HCT116 (cell line): ENCODE data around the gene ZNF180. TPM values are rescaled to one million over a fixed set of nuclear protein-coding genes. Genes with fewer than 3 reads are reported as not detected.

ENCODE experiments used
- ATAC-seq: fragments of 200-7000 bp; cut with Tn5 transposase; 2 replicates; pipeline ENCODE4 v1.9.1; 2020; ENCODE audit warnings: mild to moderate bottlenecking, moderate library complexity
- BruUV-seq: library from RNA; stranded (reverse); fragments of 400-500 nt; replicated peaks from 2 replicates; lab custom pipeline; 2021; lab: Mats Ljungman, UMichigan
- CTCF ChIA-PET: fragments of 300-600 bp; sonication (Branson Sonifier 250); formaldehyde crosslinking; loops from one replicate; lab custom pipeline; 2021; ENCODE audit warnings: antibody characterized with exemption; lab: Charles Lee
- POLR2A ChIA-PET: fragments of 300-600, 350-600 bp; sonication (Branson Sonifier 250); formaldehyde crosslinking; loops from one replicate; lab custom pipeline; 2021; ENCODE audit warnings: antibody characterized with exemption; lab: Charles Lee
- RAD21 ChIA-PET, 2 experiments: fragments of 300-600 bp; sonication (Branson Sonifier 250); formaldehyde crosslinking; loops; one replicate each; lab custom pipeline; 2023; ENCODE audit warnings: low total read pairs in 2 of 2; ENCODE audit not compliant: uncharacterized antibody in 2 of 2, unreplicated experiment in 2 of 2, low non-redundant PET in 1 of 2; lab: Charles Lee
- DNase-seq: peaks from one replicate; pipeline ENCODE4 v3.0.0-alpha.2; 2010; ENCODE audit warnings: low read depth, low spot score
- H2AFZ ChIP-seq: fragments of 200-600 bp; shearing (Covaris generic), sonication (generic); 2 replicates; pipeline ENCODE4 v1.6.1; 2017; ENCODE audit warnings: low read depth, mixed run types, mixed read lengths, antibody characterized with exemption, low read length; ENCODE audit not compliant: poor library complexity, severe bottlenecking
- H3K27ac ChIP-seq: 2 replicates; pipeline ENCODE4 v1.5.1; 2012; ENCODE audit warnings: low read depth, low read length
- H3K27me3 ChIP-seq: fragments of 200-600 bp; sonication (generic); 2 replicates; pipeline ENCODE4 v1.6.1; 2016; ENCODE audit warnings: mixed run types, low read length, mixed read lengths; ENCODE audit not compliant: insufficient read depth
- H3K36me3 ChIP-seq, 2 experiments: fragments of 200-500 bp in 1 of 2; fragments of 200-600 bp in 1 of 2; sonication (Bioruptor generic) in 1 of 2; sonication (generic) in 1 of 2; 2 replicates each; pipeline versions ENCODE4 v1.5.1 to v1.6.1; 2014 to 2016; ENCODE audit warnings: low read length in 2 of 2, inconsistent platforms in 1 of 2, mixed read lengths in 1 of 2, mixed run types in 1 of 2; ENCODE audit not compliant: insufficient read depth in 2 of 2, control insufficient read depth in 1 of 2
- H3K4me1 ChIP-seq, 2 experiments: fragments of 200-600 bp in 1 of 2; sonication (generic) in 1 of 2; 2 replicates each; pipeline versions ENCODE4 v1.5.1 to v1.6.1; 2012 to 2017; ENCODE audit warnings: low read length in 2 of 2, inconsistent platforms in 1 of 2, mild to moderate bottlenecking in 1 of 2, mixed read lengths in 1 of 2, mixed run types in 1 of 2, moderate library complexity in 1 of 2; ENCODE audit not compliant: insufficient read depth in 2 of 2, control insufficient read depth in 1 of 2
- H3K4me2 ChIP-seq: fragments of 200-600 bp; sonication (generic); 2 replicates; pipeline ENCODE4 v1.6.1; 2017; ENCODE audit warnings: mixed run types, low read length, mixed read lengths
- H3K4me3 ChIP-seq, 2 experiments: fragments of 200-600 bp in 1 of 2; sonication (generic) in 1 of 2; replicated peaks in 1 of 2; 2 replicates each; pipeline ENCODE4 v1.5.1; 2011 to 2016; ENCODE audit warnings: low read length in 2 of 2, control low read depth in 1 of 2, low read depth in 1 of 2, mild to moderate bottlenecking in 1 of 2, mixed read lengths in 1 of 2, mixed run types in 1 of 2
- H3K79me2 ChIP-seq: fragments of 200-600 bp; sonication (generic); 2 replicates; pipeline ENCODE4 v1.6.1; 2017; ENCODE audit warnings: mild to moderate bottlenecking, mixed run types, low read length, moderate library complexity, mixed read lengths; ENCODE audit not compliant: insufficient read depth
- H3K9ac ChIP-seq: fragments of 200-600 bp; sonication (generic); 2 replicates; pipeline ENCODE4 v1.6.1; 2016; ENCODE audit warnings: low read length, mixed read lengths
- H3K9me2 ChIP-seq: fragments of 200-600 bp; sonication (generic), shearing (Covaris generic); 2 replicates; pipeline ENCODE4 v1.6.1; 2017; ENCODE audit warnings: mixed run types, mild to moderate bottlenecking, moderate library complexity; ENCODE audit not compliant: insufficient read depth
- H3K9me3 ChIP-seq, 2 experiments: fragments of 200-500 bp in 1 of 2; fragments of 200-600 bp in 1 of 2; sonication (Bioruptor generic) in 1 of 2; sonication (generic) in 1 of 2; 2 replicates each; pipeline ENCODE4 v1.6.1; 2014 to 2017; ENCODE audit warnings: low read length in 2 of 2, mixed read lengths in 2 of 2, inconsistent platforms in 1 of 2, low read depth in 1 of 2, mild to moderate bottlenecking in 1 of 2, mixed run types in 1 of 2, moderate library complexity in 1 of 2; ENCODE audit not compliant: control insufficient read depth in 1 of 2, insufficient read depth in 1 of 2
- H4K20me1 ChIP-seq: fragments of 200-600 bp; sonication (generic), shearing (Covaris generic); 2 replicates; pipeline ENCODE4 v1.6.1; 2017; ENCODE audit warnings: mixed run types, mild to moderate bottlenecking, moderate library complexity; ENCODE audit not compliant: insufficient read depth
- ATF3 ChIP-seq: IDR thresholded peaks from 2 replicates; pipeline ENCODE4 v1.6.1; 2012
- CBX3 ChIP-seq: IDR thresholded peaks from 2 replicates; pipeline ENCODE4 v1.6.1; 2012; ENCODE audit warnings: low read depth
- CEBPB ChIP-seq: IDR thresholded peaks from 2 replicates; pipeline ENCODE4 v1.6.1; 2012; ENCODE audit warnings: low read depth
- ELF1 ChIP-seq: IDR thresholded peaks from 2 replicates; pipeline ENCODE4 v1.6.1; 2012; ENCODE audit warnings: low read depth, borderline replicate concordance
- EZH2phosphoT487 ChIP-seq: fragments of 200-600 bp; IDR thresholded peaks from 2 replicates; pipeline ENCODE4 v1.6.1; 2018; ENCODE audit warnings: antibody characterized with exemption, borderline replicate concordance
- JUND ChIP-seq: IDR thresholded peaks from 2 replicates; pipeline ENCODE4 v1.6.1; 2012
- MAX ChIP-seq: IDR thresholded peaks from 2 replicates; pipeline ENCODE4 v1.6.1; 2012
- POLR2A ChIP-seq: IDR thresholded peaks from 2 replicates; pipeline ENCODE4 v1.7.0; 2011; ENCODE audit warnings: borderline replicate concordance; ENCODE audit not compliant: insufficient read depth, insufficient read length; ENCODE audit errors: extremely low read depth
- POLR2AphosphoS5 ChIP-seq: IDR thresholded peaks from 2 replicates; pipeline ENCODE4 v1.6.1; 2011; ENCODE audit warnings: mild to moderate bottlenecking, low read depth, low read length, moderate library complexity
- RAD21 ChIP-seq: IDR thresholded peaks from 2 replicates; pipeline ENCODE4 v1.6.1; 2012; ENCODE audit warnings: low read depth, mild to moderate bottlenecking
- REST ChIP-seq: IDR thresholded peaks from 2 replicates; pipeline ENCODE4 v1.6.1; 2012; ENCODE audit warnings: low read depth
- SP1 ChIP-seq: IDR thresholded peaks from 2 replicates; pipeline ENCODE4 v1.6.1; 2012; ENCODE audit warnings: low read depth
- ZFX ChIP-seq: fragments of 450-650 bp; IDR thresholded peaks from 2 replicates; pipeline ENCODE4 v1.6.1; 2017
- ZNF274 ChIP-seq: fragments of 200-500 bp; sonication (Bioruptor generic); IDR thresholded peaks from 2 replicates; pipeline ENCODE4 v1.6.1; 2014; ENCODE audit warnings: mild to moderate bottlenecking, low read depth, low read length, inconsistent platforms
- intact Hi-C: fragments of 100-400 bp; cut with micrococcal nuclease; formaldehyde crosslinking; loops from 2 replicates; pipeline ENCODE4 v1.10.0; 2022
- total RNA-seq: library from RNA; stranded (reverse); gene quantifications from one replicate; pipeline ENCODE4 v1.2.1, GENCODE V29; 2021; ENCODE audit not compliant: unreplicated experiment

The ZNF180 gene
- total RNA-seq, 1 experiment from 2014 or later: 7.3 TPM

- no peak within 1 kb of the TSS for H3K27ac ChIP-seq
- TF ChIP-seq POLR2A (no peak), ZFX (no peak), ELF1 (no peak), CEBPB (no peak), EZH2phosphoT487 (no peak), ATF3 (no peak), RAD21 (no peak), ZNF274 (no peak), JUND (no peak), REST (no peak), MAX (no peak), POLR2AphosphoS5 (no peak), CBX3 (no peak), SP1 (no peak)
- H3K9me2 ChIP-seq: no peaks in the 10 kb centered on the region
- no peak within 1 kb of the TSS for H3K9ac ChIP-seq
- ATAC-seq (no peak), DNase-seq (no peak)
- no peak within 1 kb of the TSS for H3K4me3 ChIP-seq
- no peaks in the 10 kb centered on the region for H3K9me3 ChIP-seq
- H3K4me1 ChIP-seq: no peaks in the 10 kb centered on the region
- CTCF ChIA-PET: no interaction called here
- H3K79me2 ChIP-seq: no peaks in the 10 kb centered on the region
- intact Hi-C loops: no loop called here
- no peaks in the 10 kb centered on the region for H3K36me3 ChIP-seq
- no TSS peak for BruUV-seq
- no peak within 1 kb of the TSS for H3K4me2 ChIP-seq
- RAD21 ChIA-PET: no interaction called here
- no peaks in the 10 kb centered on the region for H4K20me1 ChIP-seq
- no peaks in the 10 kb centered on the region for H3K27me3 ChIP-seq
- H2AFZ ChIP-seq: no peak within 1 kb of the TSS
- POLR2A ChIA-PET: no interaction called here
Measured at GRCh38 chr19:44529536-44529935, 29.2 kb upstream of the ZNF180 start, which contains the start of gene CEACAM20. TSS of gene CEACAM20 (minus strand) at chr19:44529675. CDS start at chr19:44529509, 166 bp downstream.
